Fibroblast of skin of right quadriceps (primary cell): Measurements from ENCODE around the gene SH2B2.

Source experiments
- DNase-seq: peaks from one replicate; pipeline ENCODE4 v3.0.0-alpha.2; 2013

SH2B2 gene

GRCh38 chr7:102268635-102269034 lies 18.0 kb upstream of the SH2B2 start:
- no peak for DNase-seq

GRCh38 chr7:102270178-102270887 lies 16.3 kb upstream of the SH2B2 start:
- no peak for DNase-seq

- DNase-seq, result no peak
Measured at GRCh38 chr7:102271158-102271798, 15.4 kb upstream of the SH2B2 start.

- peak; percentile 59 for DNase-seq
Measured at GRCh38 chr7:102272075-102272916, 14.4 kb upstream of the SH2B2 start.

- no peak for DNase-seq
Measured at GRCh38 chr7:102272917-102273748, 13.5 kb upstream of the SH2B2 start.

- DNase-seq, result peak; percentile 34
Measured at GRCh38 chr7:102273749-102274712, 12.6 kb upstream of the SH2B2 start.

GRCh38 chr7:102275123-102275703 lies 11.5 kb upstream of the SH2B2 start:
- no peak for DNase-seq

GRCh38 chr7:102277901-102278300 lies 8.8 kb upstream of the SH2B2 start:
- DNase-seq, result no peak

GRCh38 chr7:102279537-102280400 lies 6.9 kb upstream of the SH2B2 start:
- DNase-seq, result peak; percentile 55

GRCh38 chr7:102280521-102280920 lies 6.1 kb upstream of the SH2B2 start:
- no peak for DNase-seq

- DNase-seq, result no peak
Measured at GRCh38 chr7:102281785-102282184, 4.9 kb upstream of the SH2B2 start.

- no peak for DNase-seq
Measured at GRCh38 chr7:102282465-102283362, 4.0 kb upstream of the SH2B2 start.

- no peak for DNase-seq
Measured at GRCh38 chr7:102283477-102284189, 3.0 kb upstream of the SH2B2 start.

- no peak for DNase-seq
Measured at GRCh38 chr7:102284399-102284798, 2.3 kb upstream of the SH2B2 start.

GRCh38 chr7:102284891-102285539 lies 1.7 kb upstream of the SH2B2 start:
- DNase-seq, result no peak

GRCh38 chr7:102285540-102286236 lies 980 bp upstream of the SH2B2 start:
- DNase-seq, result no peak
